Measurements from ENCODE around the gene LVRN. TPM values are rescaled to one million over a fixed set of nuclear protein-coding genes. Genes with fewer than 3 reads are reported as not detected.

The LVRN gene
- total RNA-seq, 4 donors from 2014 or later = 0.31 to 2.9 (median 2.1) TPM; not detected in 1

DNA sequence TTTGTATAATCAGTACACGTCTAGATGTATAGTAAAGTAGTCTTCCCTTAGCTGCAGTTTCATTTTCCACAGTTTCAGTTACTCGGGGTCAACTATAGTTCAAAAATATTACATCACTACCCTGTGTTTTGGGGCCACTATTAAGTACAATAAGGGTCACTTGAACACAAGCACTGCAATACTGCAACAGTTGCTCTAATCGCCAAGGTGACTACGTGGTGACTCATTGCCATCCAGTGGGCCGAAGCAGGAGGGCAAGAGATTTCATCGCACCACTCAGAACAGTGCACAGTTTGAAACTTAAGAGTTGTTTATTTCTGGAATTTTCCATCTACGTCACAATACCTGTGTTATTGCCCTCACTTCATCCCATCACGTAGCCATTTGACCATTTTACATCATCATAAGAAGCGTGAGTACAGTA is 69.8 kb downstream of the LVRN start, which contains the start of gene ARL14EPL:
Gene ARL14EPL (plus strand): TSS at position 379 of the 424 bp plus-strand sequence. CDS start 18,994 bp downstream, outside the sequence.
- no peaks in the 10 kb centered on the region for H3K9me3 ChIP-seq
- no peak within 1 kb of the TSS for H3K27ac ChIP-seq
- DNase-seq = no peak
- no peaks in the 10 kb centered on the region for H3K27me3 ChIP-seq
- TF ChIP-seq, protein P1, sequence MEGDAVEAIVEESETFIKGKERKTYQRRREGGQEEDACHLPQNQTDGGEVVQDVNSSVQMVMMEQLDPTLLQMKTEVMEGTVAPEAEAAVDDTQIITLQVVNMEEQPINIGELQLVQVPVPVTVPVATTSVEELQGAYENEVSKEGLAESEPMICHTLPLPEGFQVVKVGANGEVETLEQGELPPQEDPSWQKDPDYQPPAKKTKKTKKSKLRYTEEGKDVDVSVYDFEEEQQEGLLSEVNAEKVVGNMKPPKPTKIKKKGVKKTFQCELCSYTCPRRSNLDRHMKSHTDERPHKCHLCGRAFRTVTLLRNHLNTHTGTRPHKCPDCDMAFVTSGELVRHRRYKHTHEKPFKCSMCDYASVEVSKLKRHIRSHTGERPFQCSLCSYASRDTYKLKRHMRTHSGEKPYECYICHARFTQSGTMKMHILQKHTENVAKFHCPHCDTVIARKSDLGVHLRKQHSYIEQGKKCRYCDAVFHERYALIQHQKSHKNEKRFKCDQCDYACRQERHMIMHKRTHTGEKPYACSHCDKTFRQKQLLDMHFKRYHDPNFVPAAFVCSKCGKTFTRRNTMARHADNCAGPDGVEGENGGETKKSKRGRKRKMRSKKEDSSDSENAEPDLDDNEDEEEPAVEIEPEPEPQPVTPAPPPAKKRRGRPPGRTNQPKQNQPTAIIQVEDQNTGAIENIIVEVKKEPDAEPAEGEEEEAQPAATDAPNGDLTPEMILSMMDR (IDR thresholded peaks at IDR 0.05) = no peak
- TF ChIP-seq POLR2A (IDR thresholded peaks at IDR 0.05) = no peak
- H3K4me1 ChIP-seq = no peaks in the 10 kb centered on the region
- WGBS, 2 donors = 44 to 62% methylated on average over 9 of the region's 9 CpGs
- H3K4me3 ChIP-seq = no peak within 1 kb of the TSS
- no peaks in the 10 kb centered on the region for H3K36me3 ChIP-seq
- intact Hi-C loops (cut with DNase I) = no loop called here

GRCh38 chr5:116032991-116033390 is 70.7 kb downstream of the LVRN start:
- no peaks in the 10 kb centered on the region for H3K36me3 ChIP-seq
- no peaks in the 10 kb centered on the region for H3K4me1 ChIP-seq
- TF ChIP-seq POLR2A (IDR thresholded peaks at IDR 0.05) = no peak
- TF ChIP-seq, protein P1 (IDR thresholded peaks at IDR 0.05) = no peak
- no peak overlapping the region for H3K4me3 ChIP-seq
- DNase-seq = no peak
- H3K27ac ChIP-seq = no peak overlapping the region
- 60 to 68% methylated on average over 3 of the region's 3 CpGs for WGBS, 2 donors
- no peaks in the 10 kb centered on the region for H3K9me3 ChIP-seq
- H3K27me3 ChIP-seq = no peaks in the 10 kb centered on the region
- intact Hi-C loops (cut with DNase I) = no loop called here

DNA sequence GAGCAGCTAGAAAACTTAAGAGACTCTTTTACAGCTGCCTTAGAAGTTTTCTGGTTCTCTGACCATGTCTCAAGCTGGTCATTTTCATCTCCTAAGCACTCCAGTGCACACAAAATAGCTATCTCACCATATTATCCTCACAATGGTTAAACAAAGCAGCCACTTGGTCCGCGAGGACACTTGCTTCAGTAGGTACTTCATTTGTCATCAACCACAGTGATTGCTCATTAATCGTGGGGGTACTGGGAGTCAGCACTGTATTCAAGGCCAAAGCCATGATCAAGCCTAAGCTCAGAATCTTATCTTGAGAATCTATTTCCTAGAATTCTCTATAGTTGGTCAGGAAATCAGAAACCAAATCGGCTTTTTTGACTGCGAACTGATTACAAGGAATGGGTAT is 72.8 kb downstream of the LVRN start:
- intact Hi-C loops (cut with DNase I) = no loop called here
- 74 to 83% methylated on average over 5 of the region's 5 CpGs for WGBS, 2 donors
- H3K36me3 ChIP-seq = no peaks in the 10 kb centered on the region
- no peaks in the 10 kb centered on the region for H3K9me3 ChIP-seq
- H3K27ac ChIP-seq = no peak overlapping the region
- TF ChIP-seq, protein P1 (IDR thresholded peaks at IDR 0.05) = no peak
- TF ChIP-seq POLR2A (IDR thresholded peaks at IDR 0.05) = no peak
- no peak overlapping the region for H3K4me3 ChIP-seq
- H3K4me1 ChIP-seq = no peaks in the 10 kb centered on the region
- no peak for DNase-seq
- no peaks in the 10 kb centered on the region for H3K27me3 ChIP-seq

GRCh38 chr5:116037236-116037822 is 75.1 kb downstream of the LVRN start:
- TF ChIP-seq, protein P1 (IDR thresholded peaks at IDR 0.05) = no peak
- TF ChIP-seq POLR2A (IDR thresholded peaks at IDR 0.05) = no peak
- no peaks in the 10 kb centered on the region for H3K4me1 ChIP-seq
- no peaks in the 10 kb centered on the region for H3K36me3 ChIP-seq
- no peak overlapping the region for H3K4me3 ChIP-seq
- H3K27ac ChIP-seq = no peak overlapping the region
- 53 to 64% methylated on average over 3 of the region's 3 CpGs for WGBS, 2 donors
- intact Hi-C loops (cut with DNase I) = no loop called here
- DNase-seq = no peak
- no peaks in the 10 kb centered on the region for H3K9me3 ChIP-seq
- H3K27me3 ChIP-seq = no peaks in the 10 kb centered on the region

DNA sequence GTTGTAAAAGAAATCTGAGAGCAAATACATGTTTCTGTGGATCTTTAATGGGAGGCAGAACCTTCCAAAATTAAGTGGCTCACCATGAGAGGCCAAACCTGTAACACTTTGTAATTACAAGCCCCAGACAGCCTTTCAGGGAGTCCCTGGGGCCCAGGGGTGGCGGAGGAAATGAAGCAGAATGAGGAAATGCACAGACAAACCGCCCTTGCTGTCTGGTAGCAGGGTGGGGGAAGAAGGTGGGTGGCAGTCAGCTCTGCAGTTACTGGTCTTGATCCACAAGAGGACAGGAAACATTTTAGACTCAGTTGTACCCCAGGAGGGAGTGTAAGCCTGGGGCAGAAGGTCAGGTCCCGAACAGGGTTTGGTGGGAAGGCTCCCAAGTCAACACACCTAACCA is 76.5 kb downstream of the LVRN start:
- H3K4me1 ChIP-seq = no peaks in the 10 kb centered on the region
- no peaks in the 10 kb centered on the region for H3K27me3 ChIP-seq
- H3K9me3 ChIP-seq = no peaks in the 10 kb centered on the region
- WGBS, 2 donors = 44 to 56% methylated on average over 2 to 3 of the region's 3 CpGs
- no peak overlapping the region for H3K27ac ChIP-seq
- H3K36me3 ChIP-seq = no peaks in the 10 kb centered on the region
- DNase-seq = no peak
- no peak for TF ChIP-seq POLR2A (IDR thresholded peaks at IDR 0.05)
- TF ChIP-seq, protein P1 (IDR thresholded peaks at IDR 0.05) = no peak
- no peak overlapping the region for H3K4me3 ChIP-seq
- intact Hi-C loops (cut with DNase I) = no loop called here
